ENCODE data around the gene NSUN7.

The NSUN7 gene

DNA sequence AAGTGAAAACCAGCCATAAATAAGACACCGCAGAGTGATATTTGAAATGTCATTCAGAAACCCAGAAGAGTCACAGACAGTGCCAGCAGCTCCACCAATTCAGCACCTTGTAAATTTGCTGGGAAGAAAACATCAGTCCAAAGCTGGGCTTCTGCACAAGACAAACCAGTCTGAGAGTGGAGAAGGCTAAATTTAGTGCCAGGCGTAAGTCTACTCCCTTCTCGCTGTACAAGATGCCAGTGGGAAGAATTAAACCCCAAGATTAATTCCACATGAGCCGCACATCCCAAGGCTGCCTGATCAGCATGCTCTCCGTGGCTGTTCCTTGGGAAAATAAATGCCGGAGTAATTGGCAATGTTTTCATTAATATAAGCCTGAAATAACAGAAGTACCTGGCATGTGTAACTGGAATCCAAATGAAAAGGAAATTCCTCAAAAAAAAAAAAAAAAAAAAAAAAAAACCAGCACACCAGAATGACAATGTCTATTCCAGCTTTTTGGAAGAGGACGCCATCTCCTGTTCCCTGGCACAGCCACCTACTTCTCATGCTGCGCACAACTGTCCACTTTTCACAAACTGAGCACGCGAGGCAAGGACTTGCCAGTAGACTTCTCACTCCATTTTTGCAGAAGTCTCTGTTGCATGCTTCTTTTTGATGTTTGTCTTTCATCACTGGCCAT, 95.5 kb downstream of the NSUN7 start:
- TF ChIP-seq ZNF274 (IDR thresholded peaks at IDR 0.05; ENCODE audit: low read depth, low read length) (no peak), YY1 (IDR thresholded peaks at IDR 0.05; ENCODE audit: insufficient read depth, insufficient read length) (no peak), SUZ12 (IDR thresholded peaks at IDR 0.05; ENCODE audit: extremely low read depth, insufficient read depth, insufficient read length) (no peak)
- Histone ChIP-seq H3K27me3 (ENCODE audit: insufficient read depth, insufficient read length) (no peaks in the 10 kb centered on the region), H3K36me3 (ENCODE audit: insufficient read depth, insufficient read length, low read length) (peaks cover 6% of the 10 kb centered on the region), H3K9me3 (ENCODE audit: insufficient read depth, low read length) (no peaks in the 10 kb centered on the region), H3K9ac (ENCODE audit: insufficient read length, low read depth) (no peak overlapping the region), H3K4me3 (ENCODE audit: insufficient read length, low read depth) (no peak overlapping the region), H3K4me1 (ENCODE audit: insufficient read depth, insufficient read length) (peaks cover 5% of the 10 kb centered on the region)
- no peak for DNase-seq (ENCODE audit: low read depth, low spot score)

DNA sequence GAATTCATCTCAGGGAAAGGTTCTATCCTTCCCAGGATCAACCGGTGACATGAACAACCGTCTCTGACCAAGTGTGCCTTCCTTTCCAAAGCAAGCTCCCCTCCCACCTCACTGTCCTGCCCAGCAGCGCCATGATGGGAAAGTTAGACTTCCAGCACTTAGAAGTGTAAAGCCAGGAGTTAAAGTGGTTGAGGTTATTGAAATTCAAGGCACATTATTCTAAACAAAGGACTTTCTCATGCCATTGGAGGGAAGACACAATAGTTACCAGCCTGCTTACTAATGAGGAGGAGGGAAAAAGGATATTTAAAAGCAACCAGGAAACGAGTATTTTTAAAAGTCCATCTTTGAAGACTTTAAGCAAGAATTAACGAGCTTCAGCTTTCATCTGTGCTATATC, 96.8 kb downstream of the NSUN7 start:
- peaks cover 5% of the 10 kb centered on the region for H3K4me1 ChIP-seq (ENCODE audit: insufficient read depth, insufficient read length)
- TF ChIP-seq ZNF274 (IDR thresholded peaks at IDR 0.05; ENCODE audit: low read depth, low read length), result no peak
- TF ChIP-seq SUZ12 (IDR thresholded peaks at IDR 0.05; ENCODE audit: extremely low read depth, insufficient read depth, insufficient read length), result no peak
- TF ChIP-seq YY1 (IDR thresholded peaks at IDR 0.05; ENCODE audit: insufficient read depth, insufficient read length), result no peak

DNA sequence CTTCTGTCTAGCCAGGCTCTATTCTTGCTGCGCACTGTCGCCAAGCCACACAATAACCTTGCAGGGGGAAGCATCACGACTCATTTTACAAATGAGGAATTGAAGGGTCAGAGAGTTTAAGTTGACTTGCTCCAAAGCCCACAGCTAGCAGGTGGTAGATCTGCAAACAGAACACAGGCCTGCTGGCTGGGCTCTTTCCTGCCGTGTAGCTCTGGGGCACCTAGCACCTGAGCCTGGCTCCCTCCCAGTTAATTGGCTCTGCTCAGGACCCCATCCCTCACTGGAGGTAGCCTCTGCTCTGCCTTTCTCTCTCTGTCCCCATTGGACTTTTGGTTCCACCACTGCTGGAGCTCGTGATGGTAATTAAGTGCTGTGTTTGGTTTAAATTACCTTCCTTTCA, 98.5 kb downstream of the NSUN7 start:
- H3K9me3 ChIP-seq (ENCODE audit: insufficient read depth, low read length), result no peaks in the 10 kb centered on the region
- H3K4me3 ChIP-seq (ENCODE audit: insufficient read length, low read depth), result no peak overlapping the region
- peaks cover 12% of the 10 kb centered on the region for H3K36me3 ChIP-seq (ENCODE audit: insufficient read depth, insufficient read length, low read length)
- H3K27me3 ChIP-seq (ENCODE audit: insufficient read depth, insufficient read length), result no peaks in the 10 kb centered on the region
- TF ChIP-seq YY1 (IDR thresholded peaks at IDR 0.05; ENCODE audit: insufficient read depth, insufficient read length) (no peak), SUZ12 (IDR thresholded peaks at IDR 0.05; ENCODE audit: extremely low read depth, insufficient read depth, insufficient read length) (no peak), ZNF274 (IDR thresholded peaks at IDR 0.05; ENCODE audit: low read depth, low read length) (no peak)
- peaks cover under 1% of the 10 kb centered on the region for H3K4me1 ChIP-seq (ENCODE audit: insufficient read depth, insufficient read length)
- no peak overlapping the region for H3K9ac ChIP-seq (ENCODE audit: insufficient read length, low read depth)
- DNase-seq (ENCODE audit: low read depth, low spot score), result no peak

More for the DNA sequence above, 96.8 kb downstream of the NSUN7 start:
- no peak for DNase-seq (ENCODE audit: low read depth, low spot score)
- H3K27me3 ChIP-seq (ENCODE audit: insufficient read depth, insufficient read length), result no peaks in the 10 kb centered on the region
- no peaks in the 10 kb centered on the region for H3K9me3 ChIP-seq (ENCODE audit: insufficient read depth, low read length)
- no peak overlapping the region for H3K4me3 ChIP-seq (ENCODE audit: insufficient read length, low read depth)
- no peak overlapping the region for H3K9ac ChIP-seq (ENCODE audit: insufficient read length, low read depth)
- H3K36me3 ChIP-seq (ENCODE audit: insufficient read depth, insufficient read length, low read length), result peaks cover 6% of the 10 kb centered on the region

GRCh38 chr4:40848940-40849339, 99.2 kb downstream of the NSUN7 start:
- H3K27me3 ChIP-seq (ENCODE audit: insufficient read depth, insufficient read length), result no peaks in the 10 kb centered on the region
- no peak for DNase-seq (ENCODE audit: low read depth, low spot score)
- H3K9ac ChIP-seq (ENCODE audit: insufficient read length, low read depth), result no peak overlapping the region
- no peaks in the 10 kb centered on the region for H3K9me3 ChIP-seq (ENCODE audit: insufficient read depth, low read length)
- no peak overlapping the region for H3K4me3 ChIP-seq (ENCODE audit: insufficient read length, low read depth)
- no peaks in the 10 kb centered on the region for H3K4me1 ChIP-seq (ENCODE audit: insufficient read depth, insufficient read length)
- H3K36me3 ChIP-seq (ENCODE audit: insufficient read depth, insufficient read length, low read length), result peaks cover 14% of the 10 kb centered on the region
- no peak for TF ChIP-seq ZNF274 (IDR thresholded peaks at IDR 0.05; ENCODE audit: low read depth, low read length)
- no peak for TF ChIP-seq SUZ12 (IDR thresholded peaks at IDR 0.05; ENCODE audit: extremely low read depth, insufficient read depth, insufficient read length)
- no peak for TF ChIP-seq YY1 (IDR thresholded peaks at IDR 0.05; ENCODE audit: insufficient read depth, insufficient read length)

GRCh38 chr4:40850496-40850895, 100.7 kb downstream of the NSUN7 start:
- no peak for DNase-seq (ENCODE audit: low read depth, low spot score)
- H3K4me1 ChIP-seq (ENCODE audit: insufficient read depth, insufficient read length), result no peaks in the 10 kb centered on the region
- no peak overlapping the region for H3K9ac ChIP-seq (ENCODE audit: insufficient read length, low read depth)
- no peaks in the 10 kb centered on the region for H3K9me3 ChIP-seq (ENCODE audit: insufficient read depth, low read length)
- H3K4me3 ChIP-seq (ENCODE audit: insufficient read length, low read depth), result no peak overlapping the region
- peaks cover 14% of the 10 kb centered on the region for H3K36me3 ChIP-seq (ENCODE audit: insufficient read depth, insufficient read length, low read length)
- TF ChIP-seq SUZ12 (IDR thresholded peaks at IDR 0.05; ENCODE audit: extremely low read depth, insufficient read depth, insufficient read length) (no peak), YY1 (IDR thresholded peaks at IDR 0.05; ENCODE audit: insufficient read depth, insufficient read length) (no peak), ZNF274 (IDR thresholded peaks at IDR 0.05; ENCODE audit: low read depth, low read length) (no peak)
- no peaks in the 10 kb centered on the region for H3K27me3 ChIP-seq (ENCODE audit: insufficient read depth, insufficient read length)

DNA sequence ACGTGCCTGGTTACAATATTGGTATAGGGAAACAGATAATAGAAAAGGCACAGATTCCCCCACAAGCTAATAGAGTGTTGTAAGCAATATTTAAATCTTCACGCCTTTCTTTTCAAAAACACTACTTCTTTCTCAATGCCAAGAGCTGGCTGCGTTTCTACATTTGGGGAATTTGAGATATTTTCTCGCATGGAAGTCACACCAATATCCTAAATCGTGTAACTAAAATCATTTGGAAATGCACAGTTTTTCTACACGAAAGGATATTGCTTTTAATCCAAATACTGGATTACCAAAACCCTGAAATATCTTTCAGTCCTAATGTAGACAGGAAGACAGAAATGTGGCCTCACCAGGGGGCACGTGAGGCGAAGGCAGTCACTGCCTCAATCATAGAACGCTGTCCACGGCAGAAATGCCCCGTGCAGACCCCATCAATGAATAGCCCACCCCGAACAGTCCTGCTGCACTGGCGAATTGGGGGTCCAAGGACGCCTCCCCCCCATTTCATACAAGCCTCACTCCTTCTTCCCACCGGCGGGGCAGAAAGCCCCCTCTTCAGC, 106.6 kb downstream of the NSUN7 start:
- TF ChIP-seq SUZ12 (IDR thresholded peaks at IDR 0.05; ENCODE audit: extremely low read depth, insufficient read depth, insufficient read length), result no peak
- no peak for TF ChIP-seq ZNF274 (IDR thresholded peaks at IDR 0.05; ENCODE audit: low read depth, low read length)
- TF ChIP-seq YY1 (IDR thresholded peaks at IDR 0.05; ENCODE audit: insufficient read depth, insufficient read length), result no peak
- peak overlapping the region; percentile 74 for H3K9ac ChIP-seq (ENCODE audit: insufficient read length, low read depth)
- H3K36me3 ChIP-seq (ENCODE audit: insufficient read depth, insufficient read length, low read length), result peaks cover 14% of the 10 kb centered on the region
- H3K27me3 ChIP-seq (ENCODE audit: insufficient read depth, insufficient read length), result no peaks in the 10 kb centered on the region
- H3K4me3 ChIP-seq (ENCODE audit: insufficient read length, low read depth), result peak overlapping the region; percentile 80
- H3K9me3 ChIP-seq (ENCODE audit: insufficient read depth, low read length), result no peaks in the 10 kb centered on the region
- H3K4me1 ChIP-seq (ENCODE audit: insufficient read depth, insufficient read length), result no peaks in the 10 kb centered on the region
- DNase-seq (ENCODE audit: low read depth, low spot score), result no peak

DNA sequence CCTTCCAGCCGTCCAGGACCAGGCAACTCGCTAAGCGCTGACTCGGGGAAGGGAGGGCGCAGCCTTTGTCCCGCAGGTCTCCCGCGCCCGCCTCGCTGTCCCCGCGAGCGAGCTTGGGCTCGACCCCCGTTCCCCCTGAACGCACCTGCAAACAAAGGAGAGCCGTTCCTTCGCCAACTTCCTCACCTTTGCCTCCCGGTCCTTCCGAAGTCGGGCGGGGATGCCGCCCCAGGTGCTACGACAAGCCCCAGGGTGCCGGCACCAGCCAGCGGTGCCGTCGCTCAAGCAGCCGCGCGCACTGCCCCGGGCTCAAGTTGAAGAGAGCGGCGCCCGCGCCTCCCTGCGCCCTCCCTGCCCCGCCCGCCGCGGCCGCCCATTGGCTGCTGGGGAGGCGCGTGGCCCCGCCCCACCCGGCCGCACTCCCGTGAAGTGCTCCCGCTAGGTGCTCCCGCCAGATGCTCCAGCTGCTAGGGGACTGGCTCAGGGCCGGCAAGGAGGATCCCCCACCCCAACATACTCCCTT, 107.1 kb downstream of the NSUN7 start:
- TF ChIP-seq YY1 (IDR thresholded peaks at IDR 0.05; ENCODE audit: insufficient read depth, insufficient read length) (no peak), SUZ12 (IDR thresholded peaks at IDR 0.05; ENCODE audit: extremely low read depth, insufficient read depth, insufficient read length) (no peak), ZNF274 (IDR thresholded peaks at IDR 0.05; ENCODE audit: low read depth, low read length) (no peak)
- Histone ChIP-seq H3K9ac (ENCODE audit: insufficient read length, low read depth) (peak overlapping the region; percentile 74), H3K4me1 (ENCODE audit: insufficient read depth, insufficient read length) (no peaks in the 10 kb centered on the region), H3K9me3 (ENCODE audit: insufficient read depth, low read length) (no peaks in the 10 kb centered on the region), H3K4me3 (ENCODE audit: insufficient read length, low read depth) (peak overlapping the region; percentile 80), H3K27me3 (ENCODE audit: insufficient read depth, insufficient read length) (no peaks in the 10 kb centered on the region), H3K36me3 (ENCODE audit: insufficient read depth, insufficient read length, low read length) (peaks cover 13% of the 10 kb centered on the region)
- peak; percentile 51 for DNase-seq (ENCODE audit: low read depth, low spot score)
